ENCODE results near the gene RSPO3. TPM values are rescaled to one million over a fixed set of nuclear protein-coding genes. Genes with fewer than 3 reads are reported as not detected.

The RSPO3 gene
- total RNA-seq, 1 donor from 2014 or later = 14.0 TPM

- no peak overlapping the region for H3K4me3 ChIP-seq
- H3K27me3 ChIP-seq = no peaks in the 10 kb centered on the region
- H3K4me1 ChIP-seq = no peaks in the 10 kb centered on the region
- intact Hi-C loops (cut with DNase I) = loop anchor here (1.0 kb wide), 1 partner anchor 38 kb away; no protein-coding TSS in a partner anchor
- H3K27ac ChIP-seq = no peak overlapping the region
- H3K36me3 ChIP-seq = no peaks in the 10 kb centered on the region
- TF ChIP-seq POLR2A (IDR thresholded peaks at IDR 0.05) = no peak
- TF ChIP-seq, protein P1, sequence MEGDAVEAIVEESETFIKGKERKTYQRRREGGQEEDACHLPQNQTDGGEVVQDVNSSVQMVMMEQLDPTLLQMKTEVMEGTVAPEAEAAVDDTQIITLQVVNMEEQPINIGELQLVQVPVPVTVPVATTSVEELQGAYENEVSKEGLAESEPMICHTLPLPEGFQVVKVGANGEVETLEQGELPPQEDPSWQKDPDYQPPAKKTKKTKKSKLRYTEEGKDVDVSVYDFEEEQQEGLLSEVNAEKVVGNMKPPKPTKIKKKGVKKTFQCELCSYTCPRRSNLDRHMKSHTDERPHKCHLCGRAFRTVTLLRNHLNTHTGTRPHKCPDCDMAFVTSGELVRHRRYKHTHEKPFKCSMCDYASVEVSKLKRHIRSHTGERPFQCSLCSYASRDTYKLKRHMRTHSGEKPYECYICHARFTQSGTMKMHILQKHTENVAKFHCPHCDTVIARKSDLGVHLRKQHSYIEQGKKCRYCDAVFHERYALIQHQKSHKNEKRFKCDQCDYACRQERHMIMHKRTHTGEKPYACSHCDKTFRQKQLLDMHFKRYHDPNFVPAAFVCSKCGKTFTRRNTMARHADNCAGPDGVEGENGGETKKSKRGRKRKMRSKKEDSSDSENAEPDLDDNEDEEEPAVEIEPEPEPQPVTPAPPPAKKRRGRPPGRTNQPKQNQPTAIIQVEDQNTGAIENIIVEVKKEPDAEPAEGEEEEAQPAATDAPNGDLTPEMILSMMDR (IDR thresholded peaks at IDR 0.05) = no peak
- TF ChIP-seq POLR2AphosphoS5 (IDR thresholded peaks at IDR 0.05; ENCODE audit: insufficient read depth in 1 of 2, low read depth in 1 of 2) = no peak
- H3K9me3 ChIP-seq = no peaks in the 10 kb centered on the region
- DNase-seq (ENCODE audit: extremely low spot score in 2 of 2) = no peak
These were observed 34.5 kb upstream of the RSPO3 start for GRCh38 chr6:127083963-127084310.

DNA sequence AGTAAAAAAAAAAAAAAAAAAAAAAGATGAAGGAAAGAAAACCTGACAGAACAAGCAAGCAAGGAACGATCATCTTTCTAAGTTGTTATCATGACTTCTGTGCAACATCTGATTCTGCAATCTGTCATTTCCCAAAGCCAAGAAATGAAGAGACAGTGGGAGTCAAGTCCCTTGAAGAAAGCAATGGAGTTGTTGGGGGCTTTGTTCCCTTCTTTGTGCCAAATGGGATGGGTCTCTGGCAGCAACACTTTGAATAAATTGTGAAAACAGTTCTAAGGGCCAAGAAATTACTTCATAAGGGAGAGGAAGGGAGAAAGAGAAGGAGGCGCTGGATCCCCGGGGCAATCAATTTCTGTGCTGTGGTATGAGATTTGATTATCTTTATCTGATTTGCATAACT, 33.3 kb upstream of the RSPO3 start:
- no peaks in the 10 kb centered on the region for H3K4me1 ChIP-seq
- no peaks in the 10 kb centered on the region for H3K36me3 ChIP-seq
- TF ChIP-seq, protein P1 (IDR thresholded peaks at IDR 0.05) = no peak
- TF ChIP-seq POLR2A (IDR thresholded peaks at IDR 0.05) = no peak
- TF ChIP-seq POLR2AphosphoS5 (IDR thresholded peaks at IDR 0.05; ENCODE audit: insufficient read depth in 1 of 2, low read depth in 1 of 2) = no peak
- intact Hi-C loops (cut with DNase I) = no loop called here
- DNase-seq (ENCODE audit: extremely low spot score in 2 of 2) = no peak
- H3K27me3 ChIP-seq = no peaks in the 10 kb centered on the region
- H3K27ac ChIP-seq = no peak overlapping the region
- H3K9me3 ChIP-seq = no peaks in the 10 kb centered on the region
- H3K4me3 ChIP-seq = no peak overlapping the region

- no peak overlapping the region for H3K27ac ChIP-seq
- H3K9me3 ChIP-seq = no peaks in the 10 kb centered on the region
- H3K4me3 ChIP-seq = no peak overlapping the region
- H3K4me1 ChIP-seq = no peaks in the 10 kb centered on the region
- TF ChIP-seq, protein P1 (IDR thresholded peaks at IDR 0.05) = no peak
- TF ChIP-seq POLR2A (IDR thresholded peaks at IDR 0.05) (no peak), POLR2AphosphoS5 (IDR thresholded peaks at IDR 0.05; ENCODE audit: insufficient read depth in 1 of 2, low read depth in 1 of 2) (no peak)
- no peaks in the 10 kb centered on the region for H3K27me3 ChIP-seq
- intact Hi-C loops (cut with DNase I) = no loop called here
- no peaks in the 10 kb centered on the region for H3K36me3 ChIP-seq
- DNase-seq (ENCODE audit: extremely low spot score in 2 of 2) = no peak
These were observed 28.4 kb upstream of the RSPO3 start for GRCh38 chr6:127090051-127090450.

- Histone ChIP-seq H3K4me3 (no peak overlapping the region), H3K27ac (no peak overlapping the region), H3K9me3 (no peaks in the 10 kb centered on the region), H3K36me3 (no peaks in the 10 kb centered on the region), H3K4me1 (no peaks in the 10 kb centered on the region), H3K27me3 (no peaks in the 10 kb centered on the region)
- intact Hi-C loops (cut with DNase I) = no loop called here
- TF ChIP-seq POLR2AphosphoS5 (IDR thresholded peaks at IDR 0.05; ENCODE audit: insufficient read depth in 1 of 2, low read depth in 1 of 2) (no peak), POLR2A (IDR thresholded peaks at IDR 0.05) (no peak)
- TF ChIP-seq, protein P1 (IDR thresholded peaks at IDR 0.05) = no peak
- DNase-seq (ENCODE audit: extremely low spot score in 2 of 2) = no peak
These were observed 26.0 kb upstream of the RSPO3 start for GRCh38 chr6:127092466-127092865.

DNA sequence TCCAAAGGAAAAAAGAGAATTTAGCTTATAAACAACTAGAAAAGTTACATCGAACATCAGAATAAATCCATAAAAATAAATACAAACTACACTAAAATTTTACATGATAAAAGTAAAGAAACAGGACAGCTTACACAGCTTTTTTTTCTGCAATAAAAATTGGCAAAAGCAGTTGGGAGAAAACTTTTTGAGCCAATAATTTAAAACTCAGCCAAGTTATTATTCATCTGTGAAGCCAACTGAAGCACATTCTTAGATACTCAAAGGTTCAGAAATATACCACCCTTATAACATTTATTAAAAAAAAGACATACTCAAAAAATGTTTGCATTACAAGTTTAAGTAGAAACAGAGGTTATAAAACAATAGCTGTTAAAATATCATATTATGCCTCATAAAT, 23.7 kb upstream of the RSPO3 start:
- H3K4me3 ChIP-seq = no peak overlapping the region
- no peaks in the 10 kb centered on the region for H3K27me3 ChIP-seq
- no peaks in the 10 kb centered on the region for H3K36me3 ChIP-seq
- no peaks in the 10 kb centered on the region for H3K4me1 ChIP-seq
- intact Hi-C loops (cut with DNase I) = no loop called here
- no peak overlapping the region for H3K27ac ChIP-seq
- TF ChIP-seq POLR2A (IDR thresholded peaks at IDR 0.05) (no peak), POLR2AphosphoS5 (IDR thresholded peaks at IDR 0.05; ENCODE audit: insufficient read depth in 1 of 2, low read depth in 1 of 2) (no peak)
- TF ChIP-seq, protein P1 (IDR thresholded peaks at IDR 0.05) = no peak
- DNase-seq (ENCODE audit: extremely low spot score in 2 of 2) = no peak
- no peaks in the 10 kb centered on the region for H3K9me3 ChIP-seq
